HG02970 (cell line): Measurements from ENCODE around the gene UNKL.
"Not testable (repeated sequence)": the region's sequence is repeated elsewhere in the genome, so short reads cannot be mapped to it uniquely, and the experiment has no call there.

Experiments
- ATAC-seq: cut with Tn5 transposase; IDR thresholded peaks from one replicate; pipeline ENCODE4 v1.9.1; 2021; ENCODE audit warnings: mild to moderate bottlenecking, moderate library complexity, moderate number of reproducible peaks; ENCODE audit not compliant: unreplicated experiment, low FRiP score

The UNKL gene

DNA sequence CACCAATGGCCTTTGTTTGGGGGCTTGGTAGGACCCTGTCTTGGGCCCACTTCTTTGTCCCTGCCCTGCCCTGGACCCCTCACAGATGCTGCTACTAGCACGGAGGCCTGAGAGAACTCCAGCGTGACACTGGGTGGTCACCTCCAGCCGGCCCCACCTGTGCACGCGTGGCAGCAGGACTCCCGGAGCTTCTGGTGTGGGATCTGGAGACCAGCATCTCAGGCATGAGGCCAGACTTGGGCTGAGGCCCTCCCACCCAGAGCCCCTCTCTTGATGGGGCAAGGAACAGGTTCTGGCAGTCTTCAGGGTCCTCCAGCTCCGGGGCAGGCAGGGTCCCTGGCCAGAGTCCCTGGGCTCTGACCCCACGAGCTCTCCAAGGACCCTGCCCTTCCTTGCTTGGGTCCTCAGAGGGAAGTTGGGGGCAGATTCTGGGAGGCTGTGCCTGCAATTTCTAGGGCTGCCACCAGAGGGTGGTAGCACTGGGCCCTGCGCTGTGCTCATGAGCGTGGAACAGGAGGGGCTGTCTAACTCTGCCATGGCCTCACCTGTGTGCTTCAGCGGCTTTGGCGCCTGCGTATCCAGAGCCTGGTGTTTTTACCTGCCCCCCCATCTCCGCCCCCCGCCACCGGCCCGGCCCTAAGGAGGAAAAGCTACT, 84.1 kb downstream of the UNKL start:
- no peak for ATAC-seq

DNA sequence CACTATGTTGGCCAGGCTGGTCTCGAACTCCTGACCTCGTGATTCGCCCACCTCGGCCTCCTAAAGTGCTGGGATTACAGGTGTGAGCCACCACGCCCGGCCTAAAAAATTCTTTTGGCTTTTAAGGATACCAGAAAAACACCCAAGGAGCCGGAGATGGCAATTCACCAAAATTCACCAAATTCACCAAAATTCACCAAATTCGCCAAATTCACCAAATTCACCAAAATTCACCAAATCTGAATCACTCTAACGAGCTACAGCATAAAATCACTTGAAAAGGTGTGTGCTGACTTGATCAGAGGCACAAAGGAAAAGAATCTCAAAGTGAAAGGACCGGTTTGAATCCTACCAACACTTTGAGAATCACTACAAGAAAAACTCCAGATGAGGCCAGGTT, 85.5 kb downstream of the UNKL start:
- ATAC-seq: not testable (repeated sequence)

DNA sequence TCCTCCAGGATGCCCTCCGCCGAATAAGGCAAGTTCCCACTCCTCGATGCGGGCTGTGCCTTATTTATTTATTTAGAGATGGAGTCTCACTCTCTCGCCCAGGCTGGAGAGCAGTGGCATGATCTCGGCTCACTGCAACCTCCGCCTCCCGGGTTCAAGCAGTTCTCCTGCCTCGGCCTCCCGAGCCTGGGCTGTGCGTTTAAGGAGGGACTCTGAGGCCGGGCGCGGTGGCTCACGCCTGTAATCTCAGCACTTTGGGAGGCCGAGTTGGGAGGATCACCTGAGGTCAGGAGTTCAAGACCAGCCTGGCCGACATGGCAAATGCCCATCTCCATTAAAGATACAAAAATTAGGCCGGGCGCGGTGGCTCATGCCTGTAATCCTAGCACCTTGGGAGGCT, 86.4 kb downstream of the UNKL start:
- ATAC-seq: not testable (repeated sequence)

DNA sequence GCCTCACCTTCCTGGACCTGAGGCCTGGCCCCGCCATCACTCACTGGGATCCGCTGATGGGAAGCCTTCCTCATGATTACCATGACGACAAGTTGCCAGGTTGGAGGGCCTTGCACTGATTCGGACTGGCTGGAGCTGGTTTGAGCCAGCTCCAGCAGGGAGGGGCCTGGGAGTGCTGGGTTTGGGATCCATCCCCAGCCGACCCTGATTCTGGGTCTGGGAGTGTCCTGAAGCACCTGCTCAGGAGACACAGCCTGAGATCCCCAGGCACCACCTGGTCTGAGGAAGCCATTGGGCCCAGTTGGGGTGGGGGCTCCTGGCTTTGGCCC, 86.9 kb downstream of the UNKL start:
- ATAC-seq: no peak

DNA sequence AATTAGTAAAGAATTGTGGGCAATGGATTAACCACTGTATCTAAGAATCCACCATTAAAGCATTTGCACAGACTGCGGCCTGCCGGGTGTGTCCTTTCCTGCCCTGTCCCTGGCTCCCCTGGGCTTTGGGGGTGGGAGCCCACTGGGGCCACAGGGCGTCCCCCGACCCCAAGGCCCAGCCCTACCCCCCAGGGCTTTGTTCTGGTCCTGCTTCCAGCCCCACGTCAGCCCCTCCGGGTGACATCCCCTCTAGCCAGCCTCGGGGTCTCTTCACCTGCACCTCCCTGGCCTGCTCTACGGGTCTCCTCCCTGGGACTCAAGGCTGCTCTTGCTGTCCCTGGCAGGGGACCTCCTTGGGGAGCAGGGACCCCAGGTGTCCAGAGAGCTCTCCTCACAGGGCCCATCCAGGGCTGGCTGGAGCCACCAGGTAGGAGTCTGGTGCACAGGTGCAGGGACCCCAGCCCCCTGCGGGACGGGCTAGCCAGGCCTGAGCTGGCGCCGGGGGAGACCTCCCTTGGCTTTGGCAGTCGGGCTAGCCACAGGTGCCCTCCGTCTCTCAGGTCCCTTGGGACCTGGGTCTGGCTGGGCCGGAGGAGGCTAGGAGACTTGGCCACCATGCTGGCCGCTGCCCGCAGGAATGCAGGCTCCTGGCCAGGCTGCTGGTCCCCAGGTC, 87.4 kb downstream of the UNKL start:
- no peak for ATAC-seq

DNA sequence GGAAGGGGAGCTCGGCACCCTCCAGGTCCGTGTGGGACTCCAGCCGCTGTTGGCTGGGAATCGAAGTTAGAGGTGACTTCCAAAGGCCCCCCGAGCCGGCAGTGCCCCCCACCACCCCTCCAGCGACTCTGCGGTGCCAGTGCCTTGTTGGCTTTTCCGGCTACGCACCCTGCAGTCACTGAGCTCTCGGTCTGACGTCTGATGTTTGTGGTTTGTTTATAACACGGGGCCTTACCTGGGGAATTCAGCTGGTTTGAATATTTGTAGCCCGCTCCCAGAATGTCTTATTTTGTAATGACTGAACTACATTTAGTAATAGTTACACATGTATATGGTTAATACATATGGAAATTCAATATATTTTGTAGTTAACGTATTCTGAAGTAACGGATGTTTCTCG, 88.1 kb downstream of the UNKL start:
- no peak for ATAC-seq

DNA sequence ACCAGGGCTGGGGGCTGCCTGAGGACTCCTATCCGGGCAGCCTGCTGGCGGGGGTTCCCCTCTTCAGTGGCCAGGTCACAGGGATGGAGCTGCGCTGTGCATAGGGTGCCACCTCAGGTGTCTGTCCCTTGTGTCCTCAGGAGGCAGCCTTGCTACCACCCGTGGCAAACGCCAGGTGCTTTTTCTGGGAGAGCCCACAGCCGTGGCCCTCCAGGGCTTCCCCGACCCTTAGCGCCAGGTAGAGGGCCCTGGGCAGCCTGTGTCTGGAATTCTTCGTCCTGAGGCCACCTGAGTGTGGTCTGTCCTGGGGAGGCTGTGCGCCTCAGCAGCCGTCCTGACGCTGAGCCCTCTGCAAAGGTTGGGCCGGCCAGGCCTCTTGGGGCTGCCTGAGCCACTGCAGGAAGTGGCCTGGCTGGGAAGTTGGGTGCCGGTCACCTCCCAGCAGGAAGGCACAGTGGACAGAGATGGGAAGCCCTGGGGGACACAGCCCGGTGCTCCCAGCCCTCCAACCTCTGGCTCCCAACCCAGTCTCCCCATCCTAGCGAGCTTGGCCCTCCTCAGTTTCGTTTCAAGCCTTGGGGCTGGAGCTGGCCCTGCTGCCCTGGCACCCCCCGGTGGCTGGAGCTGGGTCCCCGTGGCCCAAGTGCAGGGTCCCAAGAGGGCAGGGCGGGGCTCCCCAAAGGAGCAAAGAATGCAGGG, 88.7 kb downstream of the UNKL start:
- ATAC-seq: no peak

DNA sequence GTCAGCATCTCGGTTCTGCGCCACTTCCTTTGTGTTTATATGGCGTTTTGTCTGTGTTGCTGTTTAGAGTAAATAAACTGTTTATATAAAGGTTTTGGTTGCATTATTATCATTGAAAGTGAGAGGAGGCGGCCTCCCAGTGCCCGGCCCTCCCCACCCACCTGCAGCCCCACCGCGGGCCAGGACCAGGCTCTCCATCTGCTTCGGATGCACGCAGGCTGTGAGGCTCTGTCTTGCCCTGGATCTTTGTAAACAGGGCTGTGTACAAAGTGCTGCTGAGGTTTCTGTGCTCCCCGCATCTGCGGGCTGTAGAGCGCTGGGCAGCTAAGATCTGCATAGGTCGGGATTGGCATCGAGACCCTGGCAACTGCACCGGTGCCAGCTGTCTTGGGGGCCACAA, 89.2 kb downstream of the UNKL start:
- no peak for ATAC-seq

DNA sequence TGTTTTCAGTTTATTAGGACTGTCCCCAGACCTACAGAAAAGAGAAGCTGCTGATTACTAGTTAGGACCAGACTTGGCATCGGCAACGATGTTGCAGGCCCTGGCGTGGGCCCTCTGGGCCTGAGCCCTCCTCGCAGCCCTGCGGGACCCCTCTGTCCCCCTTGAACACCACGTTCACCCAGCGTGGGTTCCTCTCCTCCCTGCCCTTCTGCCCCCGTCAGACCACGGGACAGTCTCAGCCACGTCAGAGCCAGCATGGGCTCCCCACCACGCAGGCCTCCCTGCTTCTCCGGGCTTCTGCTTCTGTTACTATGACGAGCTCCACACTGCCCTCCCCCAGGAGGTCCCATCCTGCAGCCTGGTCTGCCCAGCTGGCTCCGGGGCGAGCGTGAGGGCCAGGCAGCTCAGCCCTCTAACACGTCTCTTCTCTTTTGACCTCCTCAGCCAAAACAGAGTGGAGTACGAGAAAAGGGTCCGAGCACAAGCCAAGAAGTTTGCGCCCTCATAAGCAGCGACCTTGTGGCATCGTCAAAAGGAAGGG, 90.1 kb downstream of the UNKL start:
- no peak for ATAC-seq

DNA sequence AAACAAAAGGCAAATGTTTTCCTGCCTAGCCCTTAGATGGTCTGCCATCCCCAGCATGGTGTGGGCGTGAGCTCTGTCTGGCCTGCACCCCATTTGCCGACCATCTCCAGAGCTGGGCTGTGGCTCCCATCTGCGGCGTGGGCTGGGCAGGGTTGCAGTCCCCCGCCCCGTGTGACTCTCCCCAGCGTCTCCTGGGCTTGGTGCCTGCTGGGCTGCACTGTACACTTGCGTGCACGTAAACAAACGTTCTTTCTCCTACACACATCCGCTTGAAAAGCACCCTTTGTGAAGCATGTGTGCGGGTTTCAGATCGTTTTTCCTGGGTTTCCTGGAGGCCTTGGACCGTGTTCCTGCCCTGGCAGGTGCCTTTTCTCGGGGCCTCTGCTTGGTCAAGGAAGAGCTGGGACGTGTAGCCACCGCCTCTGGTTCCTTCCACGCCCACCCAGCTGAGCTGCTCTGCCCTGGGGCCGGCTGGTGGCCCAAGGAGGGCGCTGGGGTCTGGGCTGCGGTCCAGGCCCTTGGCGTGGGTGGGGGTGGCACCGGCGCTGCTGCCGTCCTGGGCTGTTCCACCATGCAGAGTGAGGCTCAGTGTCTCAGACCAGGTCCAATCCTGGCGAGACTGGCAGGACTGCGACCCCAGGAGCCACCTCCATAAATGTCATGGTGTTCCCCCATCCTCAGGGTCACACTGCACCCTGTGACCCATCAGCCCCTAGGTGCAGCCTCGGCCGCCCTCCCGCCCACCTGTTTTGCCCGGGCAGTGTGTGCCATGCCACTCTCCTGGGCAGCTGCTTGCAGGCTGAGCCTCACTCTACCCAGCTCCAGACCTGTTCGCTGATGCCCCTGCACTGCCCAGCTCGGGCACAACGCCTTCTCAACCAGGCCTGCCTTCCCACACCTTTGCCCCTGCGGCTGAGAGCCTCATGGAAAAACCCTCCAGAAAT, 90.9 kb downstream of the UNKL start:
- no peak for ATAC-seq

DNA sequence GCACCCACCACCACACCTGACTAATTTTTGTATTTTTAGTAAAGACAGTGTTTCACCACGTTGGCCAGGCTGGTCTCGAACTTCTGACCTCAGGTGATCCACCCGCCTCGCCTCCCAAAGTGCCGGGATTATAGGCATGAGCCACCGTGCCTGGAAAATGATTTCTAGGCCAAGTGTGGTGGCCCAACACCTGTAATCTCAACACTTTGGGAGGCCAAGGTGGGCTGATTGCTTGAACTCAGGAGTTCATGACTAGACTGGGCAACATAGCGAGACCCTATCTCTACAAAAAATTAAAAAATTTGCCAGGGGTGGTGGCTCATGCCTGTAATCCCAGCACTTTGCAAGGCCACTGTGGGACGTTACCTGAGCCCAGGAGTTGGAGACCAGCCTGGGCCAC, 92.1 kb downstream of the UNKL start:
- no peak for ATAC-seq

DNA sequence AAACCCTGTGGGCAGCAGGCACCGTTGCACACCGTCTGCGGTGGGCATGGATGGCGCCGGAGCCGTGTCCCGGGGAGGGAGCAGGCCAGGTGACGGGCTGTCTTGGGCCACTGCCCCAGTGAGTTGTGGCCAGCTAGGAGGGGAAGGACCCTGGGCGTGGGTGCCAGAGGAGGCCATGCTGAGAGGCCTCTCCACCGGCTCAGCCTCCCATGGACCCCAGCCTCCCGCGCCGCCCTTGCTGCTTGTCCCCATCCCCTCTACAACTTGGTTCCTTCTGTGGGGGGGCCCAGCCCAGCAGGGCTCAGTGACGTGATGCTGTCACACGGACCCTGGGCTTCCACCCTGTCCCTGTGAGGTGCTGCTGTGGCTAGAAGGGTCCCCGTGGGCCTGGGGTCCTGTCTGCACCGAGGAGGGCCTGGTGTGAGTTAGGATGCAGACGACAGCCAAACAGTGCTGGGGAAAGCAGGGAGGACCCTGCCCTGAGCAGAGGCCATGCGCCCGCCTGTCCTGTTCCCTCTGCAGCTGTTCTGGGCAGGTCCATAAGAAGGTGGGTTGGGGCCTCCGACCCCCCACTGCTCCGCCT, 93.8 kb downstream of the UNKL start:
- ATAC-seq: no peak

DNA sequence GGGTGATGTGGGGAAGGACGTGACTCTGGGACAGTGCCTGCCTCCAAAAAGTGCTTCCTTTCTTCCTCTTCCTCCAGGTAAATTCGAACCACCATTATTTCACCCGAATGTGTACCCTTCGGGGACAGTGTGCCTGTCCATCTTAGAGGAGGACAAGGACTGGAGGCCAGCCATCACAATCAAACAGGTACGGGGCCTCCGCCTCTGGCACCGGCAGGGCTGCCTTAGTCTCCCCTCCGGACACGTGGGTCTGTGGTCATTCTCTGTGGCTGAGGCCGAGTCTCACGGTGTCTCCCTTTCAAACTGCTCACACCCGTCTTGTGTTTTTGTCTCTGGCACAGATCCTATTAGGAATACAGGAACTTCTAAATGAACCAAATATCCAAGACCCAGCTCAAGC, 94.4 kb downstream of the UNKL start:
- no peak for ATAC-seq

DNA sequence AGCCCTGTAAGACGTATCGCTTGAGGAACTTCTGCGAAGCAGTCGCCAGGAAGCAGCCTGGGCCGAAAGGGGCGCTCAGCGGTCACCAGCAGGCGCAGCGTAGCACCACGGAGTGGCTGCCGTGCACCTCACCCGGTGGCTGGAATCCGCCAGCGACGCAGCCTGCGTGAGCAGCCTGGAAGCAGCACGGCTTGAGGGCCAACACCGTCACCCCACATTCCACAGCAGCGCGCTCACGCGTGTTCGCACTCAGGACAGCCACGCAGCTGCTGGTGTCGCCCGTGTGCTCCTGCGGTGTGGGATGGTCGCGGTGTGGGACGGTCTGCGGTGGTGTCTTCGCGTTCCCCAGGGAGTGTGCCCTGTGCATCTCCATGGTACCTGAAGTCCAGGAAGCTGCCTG, 95.5 kb downstream of the UNKL start:
- no peak for ATAC-seq

DNA sequence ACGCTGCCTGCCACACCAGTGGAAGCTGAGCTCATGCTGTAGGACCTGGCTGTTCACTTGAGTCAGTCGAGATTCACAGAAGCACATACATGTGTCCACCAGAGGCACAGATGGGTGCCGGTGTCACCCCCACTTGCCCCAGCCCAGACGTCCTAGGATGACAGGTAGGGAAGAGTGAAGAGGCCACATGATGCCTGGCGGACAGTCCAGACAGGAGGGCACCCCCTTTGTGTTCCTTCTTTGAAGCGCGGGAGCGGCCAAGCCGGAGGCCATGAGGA, 96.3 kb downstream of the UNKL start:
- ATAC-seq: no peak

DNA sequence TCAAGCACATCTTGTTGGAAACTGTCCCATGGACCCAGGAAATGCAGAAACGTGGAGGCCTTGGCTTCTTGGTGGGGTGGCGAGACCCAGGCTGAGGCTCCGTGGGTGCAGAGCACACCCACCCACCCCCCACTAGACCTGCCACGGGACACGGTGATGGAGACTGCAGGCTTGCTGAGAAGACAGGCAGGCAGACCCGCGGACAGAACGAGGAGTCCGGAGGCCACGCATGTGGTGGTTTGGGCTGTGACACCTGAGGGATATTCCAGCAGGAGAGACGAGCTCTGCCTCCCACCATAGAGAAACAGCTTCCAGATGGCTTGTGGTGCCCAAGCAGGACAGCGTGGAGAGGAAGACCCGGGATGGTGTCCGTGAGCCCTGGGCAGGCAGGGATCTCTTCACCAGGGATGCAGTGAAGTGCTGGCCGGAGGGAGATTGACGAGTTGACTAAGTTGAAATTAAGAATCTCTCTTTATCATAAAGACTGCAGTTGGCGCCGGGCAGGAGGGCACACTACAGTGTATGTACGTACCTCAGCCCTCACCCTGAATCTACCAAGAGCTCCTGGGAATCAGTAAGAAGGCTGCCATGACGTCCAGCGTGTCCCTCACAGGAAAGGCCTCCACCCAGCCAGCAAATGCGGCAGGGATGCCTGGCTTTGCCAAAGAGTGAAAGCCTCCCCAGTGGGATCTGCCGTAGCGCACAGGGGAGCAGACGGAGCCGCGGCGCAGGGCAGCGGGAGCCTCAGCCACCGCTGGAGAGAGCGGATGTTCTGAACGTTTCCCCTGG, 96.8 kb downstream of the UNKL start:
- no peak for ATAC-seq

DNA sequence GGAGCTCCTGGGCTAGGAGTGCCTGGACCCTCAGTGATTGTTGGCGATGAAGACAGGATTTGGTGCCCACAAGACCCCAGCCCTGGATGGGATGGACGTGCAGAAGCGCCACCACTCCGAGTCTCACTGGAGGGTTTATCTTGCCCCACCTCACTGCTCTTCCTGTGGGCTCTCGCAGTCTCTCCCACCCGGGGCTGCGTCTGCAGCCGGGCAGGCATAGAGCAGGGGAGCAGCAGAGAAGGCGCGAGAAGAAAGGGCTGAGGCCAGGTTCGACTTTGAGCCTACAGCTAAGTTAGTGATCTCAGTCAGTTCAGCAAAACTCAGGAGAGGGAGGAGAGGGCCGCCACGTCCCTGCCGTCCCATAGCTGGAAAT, 98.5 kb downstream of the UNKL start:
- no peak for ATAC-seq

DNA sequence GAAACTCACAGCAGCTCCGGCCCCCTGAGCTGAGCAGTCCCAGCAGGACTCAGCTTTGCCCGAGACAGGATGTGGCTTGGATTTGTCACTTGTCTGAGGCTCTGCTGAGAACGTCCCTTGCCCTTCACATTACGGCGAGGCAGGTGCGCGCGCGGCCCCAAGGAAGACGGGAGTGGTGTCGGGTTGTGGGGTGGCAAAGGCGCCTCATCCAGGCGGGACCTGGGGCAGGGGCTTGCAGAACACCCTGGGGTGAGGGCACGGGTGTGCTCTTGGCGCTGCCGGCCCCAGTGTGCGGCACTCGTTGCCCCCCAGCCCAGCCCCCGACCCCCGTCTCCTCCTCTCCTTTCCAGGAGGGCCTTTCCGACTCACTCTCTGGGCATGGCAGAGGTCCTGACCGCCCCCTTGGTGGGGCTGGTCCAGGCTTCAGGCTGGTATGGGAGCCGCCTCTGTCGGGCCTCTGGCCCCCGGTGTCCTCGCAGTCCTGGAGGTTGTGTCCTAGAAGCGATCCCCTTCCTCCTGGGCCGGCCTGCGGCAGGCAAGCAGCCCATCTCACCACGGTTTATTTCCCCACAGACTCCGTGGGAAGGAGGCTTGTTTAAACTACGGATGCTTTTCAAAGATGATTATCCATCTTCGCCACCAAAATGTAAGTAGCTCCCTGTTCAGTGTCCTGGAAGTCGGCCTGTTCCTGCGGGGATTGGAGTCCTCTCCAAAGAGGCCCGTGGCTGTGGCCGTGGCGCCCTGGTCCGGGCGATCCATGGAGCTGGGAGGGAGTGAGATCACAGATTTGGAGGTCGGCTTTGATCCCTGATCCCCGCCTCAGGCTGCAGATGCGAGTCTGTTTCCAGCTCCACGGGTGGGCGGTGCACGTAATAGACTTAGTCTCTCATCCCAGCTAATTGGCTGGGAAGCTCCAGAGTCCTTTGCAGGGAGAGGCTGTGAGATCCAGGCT, 99.1 kb downstream of the UNKL start:
- ATAC-seq: no peak
